ENCODE measurements around the gene PIEZO1. TPM values are rescaled to one million over a fixed set of nuclear protein-coding genes. Genes with fewer than 3 reads are reported as not detected.
A peak's percentile ranks its signal among the peaks of the same experiment; 100 is the strongest.

PIEZO1 gene
- total and polyA plus RNA-seq, 9 of the 15 experiments (the other 6 are each of a cell fraction or from before 2014, with no cell fraction given): 3.6 to 432 (median 131) TPM

- TF ChIP-seq ZBTB5 (IDR thresholded peaks at IDR 0.05) (no peak), STAT5B (CRISPR knock-in tag; IDR thresholded peaks at IDR 0.05) (no peak), ZKSCAN1 (IDR thresholded peaks at IDR 0.05; ENCODE audit: low read depth, low read length) (0 out of 2 replicates have a peak, but pooled peaks have one; percentile 5), MCM7 (IDR thresholded peaks at IDR 0.05) (no peak), CBFB (CRISPR knock-in tag; IDR thresholded peaks at IDR 0.05) (no peak), RNF219 (CRISPR knock-in tag; IDR thresholded peaks at IDR 0.05) (no peak), MYNN (IDR thresholded peaks at IDR 0.05) (peak; percentile 76), MYNN (CRISPR knock-in tag; IDR thresholded peaks at IDR 0.05) (no peak), MCM5 (IDR thresholded peaks at IDR 0.05; ENCODE audit: low read depth) (no peak), MAZ (CRISPR knock-in tag; conservative IDR thresholded peaks at IDR 0.05 in 1 of 2, IDR thresholded peaks at IDR 0.05 in 1 of 2) (peak; percentile 71 to 86), ATF6 (CRISPR knock-in tag; IDR thresholded peaks at IDR 0.05) (no peak), RUNX1 (IDR thresholded peaks at IDR 0.05; ENCODE audit: low read depth) (no peak), SMAD1 (IDR thresholded peaks at IDR 0.05; ENCODE audit: low read depth, low read length, partially characterized antibody) (peak; percentile 11), PHTF2 (CRISPR knock-in tag; IDR thresholded peaks at IDR 0.05) (no peak), PHF8 (IDR thresholded peaks at IDR 0.05; ENCODE audit: borderline replicate concordance, low read length) (peak; percentile 24; the same call in 1 of the 2 replicates), ELK1 (CRISPR knock-in tag; IDR thresholded peaks at IDR 0.05) (no peak), CHD1 (IDR thresholded peaks at IDR 0.05; ENCODE audit: low read length) (no peak), ARNT (IDR thresholded peaks at IDR 0.05) (no peak), SRSF9 (IDR thresholded peaks at IDR 0.05; ENCODE audit: borderline replicate concordance, low read depth, low read length) (no peak), PML (IDR thresholded peaks at IDR 0.05; ENCODE audit: low read length) (no peak; the same call in 1 of the 2 replicates), ZNF77 (CRISPR knock-in tag; IDR thresholded peaks at IDR 0.05) (no peak), HMGN3 (IDR thresholded peaks at IDR 0.05; ENCODE audit: borderline replicate concordance, extremely low read depth, insufficient read length, low read depth, low read length) (peak; percentile 60)
Measured at GRCh38 chr16:88781140-88782077, 3.6 kb downstream of the PIEZO1 start (continued).
